ENCODE results near the gene NOSIP.

The NOSIP gene

GRCh38 chr19:49573425-49573824, 6.9 kb downstream of the NOSIP start:
- Histone ChIP-seq H3K4me3 (replicated peaks; ENCODE audit: insufficient read depth, low read length) (no peak overlapping the region), H3K27me3 (ENCODE audit: insufficient read depth, poor library complexity, severe bottlenecking) (no peaks in the 10 kb centered on the region), H3K27ac (replicated peaks) (no peak overlapping the region)
- no peak for DNase-seq (ENCODE audit: low read depth in 1 of 2, low spot score in 1 of 2)
- TF ChIP-seq GABPA (IDR thresholded peaks at IDR 0.05; ENCODE audit: low read depth) = no peak
- no peak for TF ChIP-seq CTCF (IDR thresholded peaks at IDR 0.05; ENCODE audit: insufficient read depth, low read length)
- no peak for TF ChIP-seq POLR2AphosphoS5 (IDR thresholded peaks at IDR 0.05; ENCODE audit: low read depth)
- TF ChIP-seq REST (IDR thresholded peaks at IDR 0.05; ENCODE audit: insufficient replicate concordance, low read depth) = no peak
- TF ChIP-seq SPI1 (IDR thresholded peaks at IDR 0.05; ENCODE audit: borderline replicate concordance, low read depth) = no peak

- Histone ChIP-seq H3K4me3 (replicated peaks; ENCODE audit: insufficient read depth, low read length) (no peak overlapping the region), H3K27ac (replicated peaks) (no peak overlapping the region), H3K27me3 (ENCODE audit: insufficient read depth, poor library complexity, severe bottlenecking) (no peaks in the 10 kb centered on the region)
- TF ChIP-seq SPI1 (IDR thresholded peaks at IDR 0.05; ENCODE audit: borderline replicate concordance, low read depth) = no peak
- no peak for TF ChIP-seq CTCF (IDR thresholded peaks at IDR 0.05; ENCODE audit: insufficient read depth, low read length)
- TF ChIP-seq POLR2AphosphoS5 (IDR thresholded peaks at IDR 0.05; ENCODE audit: low read depth) = no peak
- TF ChIP-seq GABPA (IDR thresholded peaks at IDR 0.05; ENCODE audit: low read depth) = no peak
- TF ChIP-seq REST (IDR thresholded peaks at IDR 0.05; ENCODE audit: insufficient replicate concordance, low read depth) = no peak
- DNase-seq (ENCODE audit: low read depth in 1 of 2, low spot score in 1 of 2) = no peak
Measured at GRCh38 chr19:49573009-49573408, 7.3 kb downstream of the NOSIP start.

- H3K27ac ChIP-seq (replicated peaks) = no peak overlapping the region
- DNase-seq (ENCODE audit: low read depth in 1 of 2, low spot score in 1 of 2) = peak in 1 of 2 experiments; percentile 34
- no peak for TF ChIP-seq GABPA (IDR thresholded peaks at IDR 0.05; ENCODE audit: low read depth)
- TF ChIP-seq CTCF (IDR thresholded peaks at IDR 0.05; ENCODE audit: insufficient read depth, low read length) = no peak
- no peak for TF ChIP-seq REST (IDR thresholded peaks at IDR 0.05; ENCODE audit: insufficient replicate concordance, low read depth)
- no peak for TF ChIP-seq SPI1 (IDR thresholded peaks at IDR 0.05; ENCODE audit: borderline replicate concordance, low read depth)
- no peak for TF ChIP-seq POLR2AphosphoS5 (IDR thresholded peaks at IDR 0.05; ENCODE audit: low read depth)
- H3K27me3 ChIP-seq (ENCODE audit: insufficient read depth, poor library complexity, severe bottlenecking) = no peaks in the 10 kb centered on the region
- H3K4me3 ChIP-seq (replicated peaks; ENCODE audit: insufficient read depth, low read length) = no peak overlapping the region
Measured at GRCh38 chr19:49570997-49571676, 9.2 kb downstream of the NOSIP start.
